ENCODE data around the gene CNTF.
"Not testable (repeated sequence)": the region's sequence is repeated elsewhere in the genome, so short reads cannot be mapped to it uniquely, and the experiment has no call there.

The CNTF gene

GRCh38 chr11:58622344-58622743, at the start of gene CNTF:
Gene CNTF (plus strand): TSS chr11:58622665. CDS start chr11:58622753, 88 bp downstream.
- no peak for DNase-seq (ENCODE audit: low read depth, low spot score)

GRCh38 chr11:58572906-58573305, 49.6 kb upstream of the CNTF start:
- not testable (repeated sequence) for DNase-seq (ENCODE audit: low read depth, low spot score)

- peak; percentile 46 for DNase-seq (ENCODE audit: low read depth, low spot score)
Measured at GRCh38 chr11:58573451-58574104, 48.9 kb upstream of the CNTF start.

- no peak for DNase-seq (ENCODE audit: low read depth, low spot score)
Measured at GRCh38 chr11:58574881-58575280, 47.6 kb upstream of the CNTF start.

GRCh38 chr11:58575377-58576020, 47.0 kb upstream of the CNTF start, which contains the start of gene LPXN:
Gene LPXN (minus strand): TSS chr11:58575856. CDS start chr11:58575772, 84 bp downstream.
- no peak for DNase-seq (ENCODE audit: low read depth, low spot score)

- no peak for DNase-seq (ENCODE audit: low read depth, low spot score)
Measured at GRCh38 chr11:58576887-58577471, 45.5 kb upstream of the CNTF start.

- peak; percentile 56 for DNase-seq (ENCODE audit: low read depth, low spot score)
Measured at GRCh38 chr11:58577555-58578135, 44.8 kb upstream of the CNTF start.

GRCh38 chr11:58578136-58578634, 44.3 kb upstream of the CNTF start:
- peak; percentile 78 for DNase-seq (ENCODE audit: low read depth, low spot score)

GRCh38 chr11:58578635-58579191, 43.8 kb upstream of the CNTF start, which contains the start of gene ZFP91:
Gene ZFP91 (plus strand): TSS chr11:58579063. CDS start chr11:58579282, 219 bp downstream.
- DNase-seq (ENCODE audit: low read depth, low spot score), result peak; percentile 95

- peak; percentile 89 for DNase-seq (ENCODE audit: low read depth, low spot score)
Measured at GRCh38 chr11:58579192-58580129, 43.0 kb upstream of the CNTF start.

GRCh38 chr11:58580311-58580710, 42.2 kb upstream of the CNTF start:
- DNase-seq (ENCODE audit: low read depth, low spot score), result no peak

- no peak for DNase-seq (ENCODE audit: low read depth, low spot score)
Measured at GRCh38 chr11:58582437-58582836, 40.0 kb upstream of the CNTF start.

- no peak for DNase-seq (ENCODE audit: low read depth, low spot score)
Measured at GRCh38 chr11:58586998-58587397, 35.5 kb upstream of the CNTF start.

- no peak for DNase-seq (ENCODE audit: low read depth, low spot score)
Measured at GRCh38 chr11:58591659-58592058, 30.8 kb upstream of the CNTF start.

GRCh38 chr11:58592760-58593472, 29.5 kb upstream of the CNTF start:
- peak; percentile 47 for DNase-seq (ENCODE audit: low read depth, low spot score)

- no peak for DNase-seq (ENCODE audit: low read depth, low spot score)
Measured at GRCh38 chr11:58594826-58595225, 27.6 kb upstream of the CNTF start.

GRCh38 chr11:58596621-58597020, 25.8 kb upstream of the CNTF start:
- DNase-seq (ENCODE audit: low read depth, low spot score), result no peak

- DNase-seq (ENCODE audit: low read depth, low spot score), result no peak
Measured at GRCh38 chr11:58597486-58598144, 24.9 kb upstream of the CNTF start.

- DNase-seq (ENCODE audit: low read depth, low spot score), result no peak
Measured at GRCh38 chr11:58600510-58600909, 22.0 kb upstream of the CNTF start.
